Measurements from ENCODE around the gene POPDC3.
"Not testable (repeated sequence)": the region's sequence is repeated elsewhere in the genome, so short reads cannot be mapped to it uniquely, and the experiment has no call there.

POPDC3 gene, protein sequence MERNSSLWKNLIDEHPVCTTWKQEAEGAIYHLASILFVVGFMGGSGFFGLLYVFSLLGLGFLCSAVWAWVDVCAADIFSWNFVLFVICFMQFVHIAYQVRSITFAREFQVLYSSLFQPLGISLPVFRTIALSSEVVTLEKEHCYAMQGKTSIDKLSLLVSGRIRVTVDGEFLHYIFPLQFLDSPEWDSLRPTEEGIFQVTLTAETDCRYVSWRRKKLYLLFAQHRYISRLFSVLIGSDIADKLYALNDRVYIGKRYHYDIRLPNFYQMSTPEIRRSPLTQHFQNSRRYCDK

DNA sequence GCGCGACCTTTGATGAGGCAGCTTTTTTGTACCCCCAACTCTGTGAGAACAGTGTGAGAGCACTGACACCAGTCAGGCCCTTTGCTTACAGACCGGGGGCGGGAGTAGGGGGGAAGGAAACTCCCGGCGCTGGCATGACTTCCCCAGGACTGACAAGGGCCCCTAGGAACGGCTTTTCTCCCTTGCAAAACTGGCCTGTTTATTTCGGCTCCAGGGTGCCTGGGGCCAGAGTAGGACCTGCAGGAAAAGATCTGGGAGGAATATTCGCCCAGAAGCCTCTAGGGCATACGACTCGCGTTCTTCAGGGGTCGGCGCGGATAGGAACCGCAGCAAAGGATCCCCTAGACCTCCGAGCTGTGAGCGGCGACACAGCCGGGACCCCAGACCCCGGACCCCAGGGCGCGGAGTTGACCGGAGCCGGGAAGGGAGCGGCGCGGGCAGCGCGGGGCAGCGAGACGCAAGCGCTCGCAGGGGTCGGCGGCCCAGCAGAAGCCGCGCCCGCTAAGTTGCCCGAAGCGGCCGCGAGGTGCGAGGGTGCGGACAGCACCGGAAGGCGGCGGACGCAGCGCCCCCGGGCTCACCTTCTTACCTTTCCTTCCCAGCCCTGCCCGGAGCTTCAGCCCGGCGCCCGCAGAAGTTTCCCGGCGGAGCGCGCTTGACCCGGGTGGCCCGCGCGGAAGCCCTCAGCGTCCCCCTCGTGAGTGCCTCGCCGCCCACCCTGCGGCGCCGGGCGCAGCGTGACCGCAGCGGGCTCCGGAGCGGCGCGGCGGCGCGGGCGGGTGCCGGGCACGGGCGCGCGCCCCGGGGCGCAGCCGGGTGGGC lies at the start of gene POPDC3:
TSS of gene POPDC3 (minus strand) at position 771 of the 822 bp plus-strand sequence. CDS start 18,105 bp downstream, outside the sequence.
- DNase-seq, result peak; percentile 57

- DNase-seq, result no peak
Measured at GRCh38 chr6:105227295-105227767, 47.5 kb upstream of the POPDC3 start.

- peak; percentile 31 for DNase-seq
Measured at GRCh38 chr6:105226598-105227294, 46.9 kb upstream of the POPDC3 start.

DNA sequence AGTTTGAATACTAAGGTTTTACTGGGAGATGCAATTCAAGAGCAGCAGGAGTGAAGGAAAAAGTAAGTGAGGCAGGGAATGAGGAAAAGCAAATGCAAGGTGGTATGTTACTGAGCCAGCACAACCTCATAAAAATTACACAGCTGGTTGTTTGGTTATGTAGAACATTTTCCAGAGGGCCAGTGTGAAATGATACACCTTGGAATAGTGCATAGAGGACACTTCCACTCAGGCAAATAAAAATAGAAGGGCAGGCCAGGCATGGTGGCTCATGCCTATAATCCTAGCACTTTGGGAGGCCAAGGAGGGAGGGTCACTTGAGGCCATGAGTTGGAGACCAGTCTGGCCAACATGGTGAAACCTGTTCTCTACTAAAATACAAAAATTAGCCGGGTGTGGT lies 43.4 kb upstream of the POPDC3 start:
- no peak for DNase-seq

- not testable (repeated sequence) for DNase-seq
Measured at GRCh38 chr6:105221219-105221618, 41.4 kb upstream of the POPDC3 start.

DNA sequence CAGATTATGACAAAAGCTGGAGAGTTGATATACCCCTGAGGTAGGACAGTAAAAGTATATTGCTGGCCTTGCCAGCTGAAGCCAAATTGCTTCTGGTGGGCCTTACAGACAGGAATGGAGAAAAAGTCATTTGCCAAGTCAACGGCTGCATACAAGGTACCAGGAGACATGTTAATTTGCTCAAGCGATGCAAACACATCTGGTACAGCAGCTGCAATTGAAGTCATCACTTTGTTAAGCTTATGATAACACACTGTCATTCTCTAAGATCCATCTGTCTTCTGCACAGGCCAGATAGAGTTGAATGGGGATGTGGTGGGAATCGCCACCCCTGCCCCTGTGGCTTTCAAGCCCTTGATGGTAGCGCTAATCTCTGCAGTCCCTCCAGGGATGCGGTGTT lies 40.4 kb upstream of the POPDC3 start:
- no peak for DNase-seq

GRCh38 chr6:105219218-105219617 lies 39.4 kb upstream of the POPDC3 start:
- not testable (repeated sequence) for DNase-seq

DNA sequence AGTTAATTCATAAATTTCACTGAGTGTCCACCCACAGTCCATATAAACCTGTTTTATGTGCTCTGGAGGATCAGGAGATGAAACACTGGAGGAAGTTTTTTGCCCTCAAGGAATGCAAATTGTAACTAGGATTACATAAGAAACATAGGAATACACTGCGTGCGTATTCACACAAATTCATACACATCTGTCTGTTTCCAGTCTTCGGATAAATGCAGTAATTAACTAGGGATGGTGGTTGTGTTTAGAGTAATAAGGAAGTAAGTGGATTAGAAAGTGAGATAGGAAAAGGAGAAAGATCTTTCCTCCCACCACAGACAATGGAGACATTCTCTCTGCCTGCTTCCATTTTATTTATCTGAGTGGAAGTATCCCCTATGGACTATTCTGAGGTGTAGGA lies 35.7 kb upstream of the POPDC3 start:
- no peak for DNase-seq

DNA sequence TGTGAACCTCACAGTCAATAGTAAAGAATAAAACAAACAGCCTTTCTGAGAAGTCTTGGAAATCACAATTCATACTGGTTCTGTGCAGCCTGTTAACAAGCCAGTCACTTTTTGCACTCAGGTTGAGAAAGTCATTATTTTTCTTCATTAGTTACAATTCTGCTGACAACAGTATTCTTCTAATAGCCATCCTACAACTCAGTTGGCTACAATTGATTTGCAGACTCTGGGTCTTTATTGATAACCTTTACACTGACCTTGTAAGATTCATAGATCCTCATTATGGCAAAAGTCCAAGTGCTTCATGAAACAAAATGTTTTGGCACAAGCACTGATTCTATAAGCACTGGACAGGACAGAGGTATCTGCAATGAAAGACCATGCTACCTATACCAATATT lies 34.9 kb upstream of the POPDC3 start:
- DNase-seq, result no peak

GRCh38 chr6:105213272-105213671 lies 33.5 kb upstream of the POPDC3 start:
- DNase-seq, result no peak

DNA sequence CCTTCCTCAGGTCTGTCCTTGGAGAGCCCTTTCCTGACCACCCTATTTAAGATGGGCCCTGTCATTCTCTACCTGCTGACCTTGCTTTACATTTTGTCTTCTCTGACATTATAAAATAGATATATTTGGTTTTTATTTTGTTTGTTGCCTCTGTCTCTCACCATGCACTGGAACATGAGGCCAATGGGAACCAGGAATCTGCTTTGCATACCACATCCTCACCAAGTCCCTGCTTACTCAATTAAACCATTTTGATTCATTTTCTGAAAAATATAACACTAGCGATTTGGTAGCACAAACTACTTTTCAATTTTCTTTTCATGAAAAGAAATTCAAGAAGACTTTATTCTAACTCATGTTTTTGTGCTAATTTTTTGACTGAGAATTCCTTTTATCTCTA lies 32.8 kb upstream of the POPDC3 start:
- DNase-seq, result no peak

DNA sequence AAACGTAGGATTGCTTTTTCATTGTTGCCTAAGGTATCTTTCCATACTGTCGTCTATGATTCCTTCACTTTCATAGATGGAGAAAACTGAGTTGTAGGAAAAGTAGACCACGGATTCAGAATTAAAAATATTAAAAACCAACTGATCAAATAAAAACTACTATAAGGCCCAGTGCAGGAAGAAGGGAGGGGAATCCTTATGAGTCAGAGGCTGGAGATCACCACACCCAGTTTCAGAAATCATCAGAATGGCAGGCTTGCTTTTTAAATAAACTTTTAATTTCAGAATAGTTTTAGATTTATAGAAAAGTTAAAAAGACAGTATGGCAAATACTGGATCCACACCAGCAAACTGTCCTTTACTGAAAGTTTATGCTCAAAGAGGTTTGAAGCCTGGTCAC lies 32.0 kb upstream of the POPDC3 start:
- DNase-seq, result no peak

GRCh38 chr6:105210932-105211531 lies 31.2 kb upstream of the POPDC3 start:
- no peak for DNase-seq

DNA sequence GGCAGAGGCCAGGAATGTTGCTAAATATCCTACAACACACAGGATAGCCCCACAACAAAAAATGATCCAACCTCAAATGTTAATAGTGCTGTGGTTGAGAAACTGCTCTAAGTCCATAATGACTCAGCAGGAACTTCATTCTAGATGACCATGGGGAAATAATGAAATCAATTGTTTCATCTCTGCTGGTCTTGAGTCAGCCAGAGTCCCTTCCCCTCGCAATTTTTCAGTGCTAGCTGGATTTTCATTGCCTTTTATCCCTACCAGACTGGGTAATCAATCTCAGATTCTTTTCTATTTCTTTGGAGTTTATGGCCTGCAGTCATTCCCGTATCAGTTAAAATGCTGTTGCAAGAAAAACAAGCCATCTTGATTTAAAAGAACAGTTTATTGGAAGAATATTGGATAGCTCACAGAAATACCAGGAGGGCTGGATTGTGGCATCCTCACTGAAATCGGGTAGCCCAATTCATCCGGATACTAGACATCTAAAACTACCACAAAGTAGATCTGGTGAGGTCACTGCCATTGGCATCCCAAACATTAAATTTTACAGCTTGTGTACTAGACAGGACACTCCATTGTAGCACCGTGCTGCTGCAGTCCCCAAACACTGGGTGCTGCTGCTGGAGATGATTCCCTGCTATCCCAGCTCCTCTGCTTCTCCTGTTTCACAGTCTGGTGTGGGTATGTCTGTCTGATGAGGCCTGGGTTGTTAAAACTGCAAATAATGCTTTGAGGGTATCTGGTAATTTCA lies 30.3 kb upstream of the POPDC3 start:
- peak; percentile 83 for DNase-seq

- DNase-seq, result peak; percentile 57
Measured at GRCh38 chr6:105207524-105208269, 27.9 kb upstream of the POPDC3 start.

GRCh38 chr6:105204768-105205167 lies 25.0 kb upstream of the POPDC3 start:
- DNase-seq, result no peak

- DNase-seq, result peak; percentile 81
Measured at GRCh38 chr6:105204331-105204730, 24.5 kb upstream of the POPDC3 start.

GRCh38 chr6:105202486-105202885 lies 22.7 kb upstream of the POPDC3 start:
- no peak for DNase-seq

DNA sequence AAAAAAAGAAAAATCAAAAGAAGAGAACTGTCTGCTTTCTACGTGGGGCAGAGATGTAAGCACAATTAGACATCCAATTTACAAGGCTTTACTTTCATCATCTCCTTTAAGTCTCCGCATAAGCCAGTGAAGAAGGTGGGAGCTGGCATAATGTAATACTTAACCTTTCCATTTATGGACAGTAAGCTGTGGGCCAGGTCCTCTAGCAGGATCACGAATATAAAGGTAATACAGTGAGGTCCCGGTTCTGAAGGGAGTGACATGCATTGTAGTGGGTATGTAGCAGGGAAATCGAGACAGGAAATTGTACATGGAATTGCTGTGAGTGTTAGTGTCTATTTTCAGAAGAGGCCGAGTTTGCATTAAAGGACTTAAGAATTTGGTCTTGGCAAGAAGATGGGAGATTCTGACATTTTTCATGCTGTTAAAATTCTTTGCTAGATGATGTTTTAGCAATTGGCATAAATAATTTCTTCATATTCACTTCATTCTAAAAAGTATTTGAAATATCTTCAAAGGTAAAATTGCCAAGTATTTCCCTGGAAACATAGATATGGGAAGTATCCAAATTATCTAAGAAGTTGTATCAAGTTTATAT lies 20.4 kb upstream of the POPDC3 start:
- DNase-seq, result peak; percentile 40

DNA sequence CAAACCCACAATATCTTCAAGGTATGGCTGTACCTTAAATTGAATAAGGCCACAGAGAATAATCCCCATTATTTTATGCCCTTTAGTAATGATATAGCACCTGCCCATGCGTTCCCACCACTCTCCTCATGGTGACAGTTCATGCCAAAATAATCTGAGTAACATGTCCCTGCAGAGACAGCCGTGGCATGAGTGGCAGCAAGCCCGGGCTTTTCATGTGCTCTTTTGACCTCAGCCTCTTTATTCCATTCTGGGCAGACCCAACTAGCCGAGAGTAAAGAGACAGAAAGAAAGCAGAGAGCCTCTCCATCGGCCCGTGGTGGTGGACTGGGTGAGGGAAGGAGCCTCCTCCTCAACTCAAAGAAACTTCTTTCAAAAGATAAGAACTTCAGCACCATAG lies 19.9 kb upstream of the POPDC3 start:
- no peak for DNase-seq

GRCh38 chr6:105196076-105196475 lies 16.3 kb upstream of the POPDC3 start:
- DNase-seq, result peak; percentile 44
